ENCODE results near the gene NFYB. TPM values are rescaled to one million over a fixed set of nuclear protein-coding genes. Genes with fewer than 3 reads are reported as not detected.

Gene NFYB
- total and polyA plus RNA-seq, 11 donors: 20.3 to 58.7 (median 23.8) TPM

GRCh38 chr12:104095289-104095688, 42.7 kb downstream of the NFYB start:
- H3K27ac ChIP-seq: no peak overlapping the region
- 86 to 95% (median 90%) methylated on average over 1 of the region's 1 CpG for WGBS, 4 donors
- ATAC-seq (no peak), DNase-seq (no peak)
- TF ChIP-seq CTCF (IDR thresholded peaks at IDR 0.05): no peak
- no peak for TF ChIP-seq POLR2A (IDR thresholded peaks at IDR 0.05)
- H3K4me3 ChIP-seq: no peak overlapping the region
- intact Hi-C loops (cut with DNase I): loop anchor here in 3 of 10 donors (10.0 kb wide), 3 partner anchors 110 to 150 kb away; a partner anchor contains a TSS
- H3K9me3 ChIP-seq: no peaks in the 10 kb centered on the region
- no peaks in the 10 kb centered on the region for H3K27me3 ChIP-seq
- H3K4me1 ChIP-seq: no peaks in the 10 kb centered on the region
- H3K36me3 ChIP-seq: peaks cover 0 to 100% (median 98%) of the 10 kb centered on the region in 9 donors

GRCh38 chr12:104094284-104094683, 43.7 kb downstream of the NFYB start:
- intact Hi-C loops (cut with DNase I): loop anchor here in 3 of 10 donors (10.0 kb wide), 3 partner anchors 109 to 149 kb away; a partner anchor contains a TSS
- no peak for DNase-seq
- Histone ChIP-seq H3K9me3 (no peaks in the 10 kb centered on the region), H3K4me3 (no peak overlapping the region), H3K27me3 (no peaks in the 10 kb centered on the region), H3K4me1 (no peaks in the 10 kb centered on the region), H3K36me3 (peaks cover 0 to 100% (median 98%) of the 10 kb centered on the region in 9 donors), H3K27ac (no peak overlapping the region)
- ATAC-seq: no peak
- TF ChIP-seq CTCF (IDR thresholded peaks at IDR 0.05) (no peak), POLR2A (IDR thresholded peaks at IDR 0.05) (no peak)
- WGBS, 4 donors: 95 to 99% (median 97%) methylated on average over 3 of the region's 3 CpGs

- 89 to 95% (median 90%) methylated on average over 4 of the region's 4 CpGs for WGBS, 4 donors
- Histone ChIP-seq H3K36me3 (peaks cover 0 to 100% (median 97%) of the 10 kb centered on the region in 9 donors), H3K4me3 (no peak overlapping the region), H3K27ac (no peak overlapping the region), H3K4me1 (no peaks in the 10 kb centered on the region), H3K27me3 (no peaks in the 10 kb centered on the region), H3K9me3 (no peaks in the 10 kb centered on the region)
- DNase-seq: no peak
- intact Hi-C loops (cut with DNase I): loop anchor here in 3 of 10 donors (10.0 kb wide), 3 partner anchors 106 to 146 kb away; a partner anchor contains a TSS
- ATAC-seq: peak in 1 of 4 donors; percentile 20
- no peak for TF ChIP-seq POLR2A (IDR thresholded peaks at IDR 0.05)
- TF ChIP-seq CTCF (IDR thresholded peaks at IDR 0.05): no peak
These were observed 46.9 kb downstream of the NFYB start for GRCh38 chr12:104091136-104091535.

- H3K36me3 ChIP-seq: peaks cover 0 to 100% (median 97%) of the 10 kb centered on the region in 9 donors
- H3K27me3 ChIP-seq: no peaks in the 10 kb centered on the region
- TF ChIP-seq CTCF (IDR thresholded peaks at IDR 0.05) (no peak), POLR2A (IDR thresholded peaks at IDR 0.05) (no peak)
- ATAC-seq: no peak
- H3K9me3 ChIP-seq: no peaks in the 10 kb centered on the region
- intact Hi-C loops (cut with DNase I): loop anchor here in 3 of 10 donors (10.0 kb wide), 3 partner anchors 106 to 146 kb away; a partner anchor contains a TSS
- no peak overlapping the region for H3K4me3 ChIP-seq
- no peaks in the 10 kb centered on the region for H3K4me1 ChIP-seq
- no peak for DNase-seq
- WGBS, 4 donors: 92 to 100% (median 97%) methylated on average over 1 of the region's 1 CpG
- H3K27ac ChIP-seq: no peak overlapping the region
These were observed 47.3 kb downstream of the NFYB start for GRCh38 chr12:104090685-104091084.
